SU-DHL-6 (cell line): ENCODE data around the gene PBRM1.

Experiments
- H2AFZ ChIP-seq: fragments of 200-600 bp; sonication (generic); 2 replicates; pipeline ENCODE4 v1.6.1; 2014; ENCODE audit warnings: low read depth, mild to moderate bottlenecking, moderate library complexity, mixed read lengths, antibody characterized with exemption, low read length; ENCODE audit not compliant: severe bottlenecking
- H3F3A ChIP-seq: fragments of 200-600 bp; shearing (Covaris generic); 2 replicates; pipeline ENCODE4 v1.6.0; 2016; ENCODE audit warnings: antibody characterized with exemption, mild to moderate bottlenecking; ENCODE audit not compliant: insufficient read depth
- H3K27ac ChIP-seq: fragments of 200-600 bp; sonication (generic); 2 replicates; pipeline ENCODE4 v1.5.1; 2016; ENCODE audit warnings: low read depth, mild to moderate bottlenecking, low read length, moderate library complexity, mixed read lengths
- H3K27me3 ChIP-seq: fragments of 200-600 bp; sonication (generic), shearing (Covaris generic); 2 replicates; pipeline ENCODE4 v1.6.0; 2014; ENCODE audit warnings: mild to moderate bottlenecking, low read length
- H3K36me3 ChIP-seq: fragments of 200-600 bp; sonication (generic); 2 replicates; pipeline ENCODE4 v1.6.1; 2014; ENCODE audit warnings: mild to moderate bottlenecking, low read length, mixed read lengths
- H3K4me2 ChIP-seq: fragments of 300-600, 200-600 bp; shearing (Covaris generic), sonication (generic); 2 replicates; pipeline ENCODE4 v1.6.0; 2014; ENCODE audit warnings: low read length, low read depth, mild to moderate bottlenecking; ENCODE audit not compliant: poor library complexity, severe bottlenecking
- H3K4me3 ChIP-seq: fragments of 200-600 bp; sonication (generic); 2 replicates; pipeline ENCODE4 v1.5.1; 2014; ENCODE audit warnings: antibody characterized with exemption, low read length, mild to moderate bottlenecking, mixed read lengths; ENCODE audit not compliant: insufficient read depth, poor library complexity, severe bottlenecking
- H3K79me2 ChIP-seq: fragments of 200-600 bp; sonication (generic); 2 replicates; pipeline ENCODE4 v1.6.1; 2014; ENCODE audit warnings: mild to moderate bottlenecking, low read length, moderate library complexity; ENCODE audit not compliant: insufficient read depth
- H3K9ac ChIP-seq: fragments of 200-600 bp; sonication (generic); 2 replicates; pipeline ENCODE4 v1.7.0; 2014; ENCODE audit warnings: mild to moderate bottlenecking, low read length
- H3K9me2 ChIP-seq: fragments of 200-600 bp; sonication (generic); replicated peaks from 2 replicates; pipeline ENCODE4 v1.6.1; 2014; ENCODE audit warnings: low read length; ENCODE audit not compliant: insufficient read depth
- H3K9me3 ChIP-seq: fragments of 200-600 bp; sonication (generic); 2 replicates; pipeline ENCODE4 v1.6.1; 2014; ENCODE audit warnings: low read length, mixed read lengths; ENCODE audit not compliant: insufficient read depth
- H4K20me1 ChIP-seq: fragments of 200-600 bp; sonication (generic); 2 replicates; pipeline ENCODE4 v1.6.1; 2014; ENCODE audit warnings: low read depth, mild to moderate bottlenecking, antibody characterized with exemption, low read length, moderate library complexity, mixed read lengths
- CTCF ChIP-seq: fragments of 200-600 bp; sonication (generic); IDR thresholded peaks from one replicate; pipeline ENCODE4 v1.5.1; 2017; ENCODE audit warnings: antibody characterized with exemption, mild to moderate bottlenecking, low read length, moderate library complexity; ENCODE audit not compliant: insufficient read depth, poor library complexity, severe bottlenecking
- EZH2phosphoT487 ChIP-seq: fragments of 200-600 bp; sonication (generic), shearing (Covaris generic); conservative IDR thresholded peaks from 2 replicates; pipeline ENCODE4 v1.6.1; 2018; ENCODE audit warnings: mild to moderate bottlenecking, antibody characterized with exemption, low read length, moderate library complexity, mixed read lengths

PBRM1 gene

GRCh38 chr3:52670621-52671521, 14.8 kb downstream of the PBRM1 start:
- no peak overlapping the region for H2AFZ ChIP-seq
- no peak overlapping the region for H3K4me3 ChIP-seq
- H3F3A ChIP-seq: 0 out of 2 replicates have a peak, but pooled peaks cover 8% of the 10 kb centered on the region
- no peak overlapping the region for H3K27ac ChIP-seq
- TF ChIP-seq EZH2phosphoT487 (no peak), CTCF (no peak)
- peaks cover 39% of the 10 kb centered on the region for H3K36me3 ChIP-seq
- no peak overlapping the region for H3K9ac ChIP-seq
- no peaks in the 10 kb centered on the region for H3K9me2 ChIP-seq
- no peaks in the 10 kb centered on the region for H3K27me3 ChIP-seq
- peaks cover 31% of the 10 kb centered on the region for H3K79me2 ChIP-seq
- no peak overlapping the region for H3K4me2 ChIP-seq
- H4K20me1 ChIP-seq: no peaks in the 10 kb centered on the region
- H3K9me3 ChIP-seq: no peaks in the 10 kb centered on the region

- no peaks in the 10 kb centered on the region for H4K20me1 ChIP-seq
- no peak overlapping the region for H3K4me3 ChIP-seq
- no peaks in the 10 kb centered on the region; the same call in 1 of the 2 replicates for H3K79me2 ChIP-seq
- H3K9me2 ChIP-seq: no peaks in the 10 kb centered on the region
- H3K27ac ChIP-seq: no peak overlapping the region
- TF ChIP-seq CTCF: no peak
- TF ChIP-seq EZH2phosphoT487: no peak
- H3F3A ChIP-seq: 0 out of 2 replicates have a peak, but pooled peaks cover 2% of the 10 kb centered on the region
- no peak overlapping the region for H3K9ac ChIP-seq
- H3K9me3 ChIP-seq: no peaks in the 10 kb centered on the region
- H2AFZ ChIP-seq: no peak overlapping the region
- H3K4me2 ChIP-seq: no peak overlapping the region
- no peaks in the 10 kb centered on the region for H3K27me3 ChIP-seq
- H3K36me3 ChIP-seq: peaks cover 30% of the 10 kb centered on the region
Observed at GRCh38 chr3:52663098-52663497, 22.6 kb downstream of the PBRM1 start.

GRCh38 chr3:52660046-52660445, 25.7 kb downstream of the PBRM1 start:
- H2AFZ ChIP-seq: no peak overlapping the region
- no peaks in the 10 kb centered on the region for H3K9me3 ChIP-seq
- H3K4me2 ChIP-seq: no peak overlapping the region
- H3K79me2 ChIP-seq: no peaks in the 10 kb centered on the region; the same call in 1 of the 2 replicates
- TF ChIP-seq EZH2phosphoT487 (no peak), CTCF (no peak)
- H3K9ac ChIP-seq: no peak overlapping the region
- H3K36me3 ChIP-seq: peaks cover 30% of the 10 kb centered on the region
- H3F3A ChIP-seq: no peaks in the 10 kb centered on the region
- H3K27me3 ChIP-seq: no peaks in the 10 kb centered on the region
- H3K4me3 ChIP-seq: no peak overlapping the region
- no peaks in the 10 kb centered on the region for H3K9me2 ChIP-seq
- H4K20me1 ChIP-seq: no peaks in the 10 kb centered on the region
- H3K27ac ChIP-seq: no peak overlapping the region
